Measurements from ENCODE around the gene MYO5B. TPM values are rescaled to one million over a fixed set of nuclear protein-coding genes. Genes with fewer than 3 reads are reported as not detected.

The MYO5B gene
- total and polyA plus RNA-seq, 2 of the 4 experiments (the other 2 are of a cell fraction), result 0.24 to 0.54 TPM

- TF ChIP-seq MXI1 (IDR thresholded peaks at IDR 0.05; ENCODE audit: borderline replicate concordance, low read depth, low read length) (no peak), CHD1 (IDR thresholded peaks at IDR 0.05; ENCODE audit: low read depth, low read length) (no peak), RCOR1 (IDR thresholded peaks at IDR 0.05; ENCODE audit: insufficient replicate concordance, low read length) (no peak), BHLHE40 (IDR thresholded peaks at IDR 0.05; ENCODE audit: low read depth, low read length) (no peak), CTCF (conservative IDR thresholded peaks at IDR 0.05; ENCODE audit: low read depth, low read length) (no peak), USF2 (IDR thresholded peaks at IDR 0.05; ENCODE audit: low read depth, low read length) (no peak), RAD21 (IDR thresholded peaks at IDR 0.05; ENCODE audit: low read length) (no peak), SMC3 (IDR thresholded peaks at IDR 0.05; ENCODE audit: low read depth, low read length) (no peak), RFX5 (IDR thresholded peaks at IDR 0.05; ENCODE audit: low read depth, low read length) (no peak), CEBPB (IDR thresholded peaks at IDR 0.05; ENCODE audit: low read depth, low read length) (no peak), MAFK (IDR thresholded peaks at IDR 0.05; ENCODE audit: low read depth, low read length) (no peak), NFE2L2 (IDR thresholded peaks at IDR 0.05; ENCODE audit: low read depth, low read length) (no peak), FOS (IDR thresholded peaks at IDR 0.05; ENCODE audit: low read depth, low read length) (no peak), ELK1 (IDR thresholded peaks at IDR 0.05; ENCODE audit: borderline replicate concordance, low read depth, low read length) (no peak), MAZ (IDR thresholded peaks at IDR 0.05; ENCODE audit: borderline replicate concordance, low read depth, low read length) (no peak), POLR2A (IDR thresholded peaks at IDR 0.05; ENCODE audit: low read depth, low read length) (no peak)
- H3K56ac ChIP-seq (ENCODE audit: extremely low read depth, insufficient read depth, low read length), result no peak overlapping the region
- ChIA-PET POLR2A (ENCODE audit: unreplicated experiment) (no interaction called here), CTCF (no interaction called here)
- H3K9me3 ChIP-seq (ENCODE audit: control insufficient read depth, insufficient read depth, low read length), result no peaks in the 10 kb centered on the region
- no peak overlapping the region for H2BK5ac ChIP-seq (ENCODE audit: low read depth, low read length, poor library complexity, severe bottlenecking)
- H3K79me1 ChIP-seq (ENCODE audit: low read depth in 1 of 2, low read length in 2 of 2), result no peaks in the 10 kb centered on the region
- H3K4me1 ChIP-seq (ENCODE audit: control insufficient read depth, insufficient read depth, low read length), result no peaks in the 10 kb centered on the region
- H3K23ac ChIP-seq (ENCODE audit: low read depth, low read length), result no peak overlapping the region
- H2AK9ac ChIP-seq (replicated peaks; ENCODE audit: low read depth, low read length, poor library complexity), result no peak overlapping the region
- no peak overlapping the region for H3K9ac ChIP-seq (ENCODE audit: low read depth, low read length)
- no peak overlapping the region for H3K14ac ChIP-seq (replicated peaks; ENCODE audit: low read depth, low read length)
- no peak overlapping the region for H2AK5ac ChIP-seq (ENCODE audit: low read depth, low read length)
- no peak overlapping the region for H3K27ac ChIP-seq (ENCODE audit: insufficient read depth, low read length)
- no TSS peak for BruUV-seq (replicated peaks)
- H4K20me1 ChIP-seq (ENCODE audit: insufficient read depth, low read length), result no peaks in the 10 kb centered on the region
- H4K5ac ChIP-seq (ENCODE audit: low read depth, low read length), result no peak overlapping the region
- intact Hi-C loops (cut with micrococcal nuclease) (no loop called here), dilution Hi-C loops (cut with HindIII; ENCODE audit: low sequenced_read_pairs, unreplicated experiment) (no loop called here), in situ Hi-C loops (cut with MboI; ENCODE audit: low sequenced_read_pairs) (no loop called here)
- peaks cover 2% of the 10 kb centered on the region; the same call in 1 of the 2 replicates for H3K27me3 ChIP-seq (ENCODE audit: control insufficient read depth, insufficient read depth, low read length)
- no peak overlapping the region for H2BK15ac ChIP-seq (ENCODE audit: low read depth, low read length)
- no peaks in the 10 kb centered on the region for H3K36me3 ChIP-seq (ENCODE audit: control insufficient read depth, insufficient read depth, low read length)
- H3K4ac ChIP-seq (ENCODE audit: low read depth, low read length), result no peak overlapping the region
- no peak overlapping the region for H3K18ac ChIP-seq (ENCODE audit: low read depth, low read length)
- no peak overlapping the region for H3K4me3 ChIP-seq (ENCODE audit: insufficient read depth, low read depth, low read length)
- ATAC-seq (ENCODE audit: low read depth) (no peak), DNase-seq (no peak)
- H3K9me1 ChIP-seq (ENCODE audit: insufficient read depth, low read length), result no peaks in the 10 kb centered on the region
- no peak overlapping the region for H3K4me2 ChIP-seq (ENCODE audit: low read depth, low read length)
- WGBS, 2 experiments (ENCODE audit: extremely low coverage in 2 of 2, insufficient read length in 1 of 2), result 42% methylated on average over 5 of the region's 10 CpGs; no CpG with 5 or more reads in 1 of the 2 experiments
- no peak overlapping the region for H2AFZ ChIP-seq (replicated peaks; ENCODE audit: low read length, poor library complexity)
- no peak overlapping the region for H2BK120ac ChIP-seq (ENCODE audit: low read depth, low read length)
- no peak overlapping the region for H4K8ac ChIP-seq (ENCODE audit: low read depth in 2 of 2, low read length in 2 of 2)
- no peak overlapping the region for H2BK20ac ChIP-seq (ENCODE audit: low read depth, low read length)
- no peak overlapping the region for H4K91ac ChIP-seq (ENCODE audit: insufficient read depth, low read depth, low read length)
Measured at GRCh38 chr18:50159654-50160046, 35.3 kb downstream of the MYO5B start.

Measured in IMR-90 (cell line).